Peyer's patch (tissue), 4 donors: Measurements from ENCODE around the gene NCR3LG1. TPM values are rescaled to one million over a fixed set of nuclear protein-coding genes. Genes with fewer than 3 reads are reported as not detected.
A peak's percentile ranks its signal among the peaks of the same experiment; 100 is the strongest.

ENCODE experiments used
- DNase-seq, 3 donors: peaks; one replicate each; pipeline ENCODE4 v3.0.0-alpha.2; 2017 to 2019
- H3K27ac ChIP-seq, 4 donors: fragments of 200-600 bp; sonication (generic); one replicate each; pipeline ENCODE4 v1.5.1; 2016 to 2019
- H3K27me3 ChIP-seq, 2 donors: fragments of 200-600 bp; sonication (generic); one replicate each; pipeline ENCODE4 v1.5.1; 2019
- H3K36me3 ChIP-seq, 3 donors: fragments of 200-600 bp; sonication (generic); one replicate each; pipeline ENCODE4 v1.5.1; 2016 to 2019
- H3K4me1 ChIP-seq, 4 donors: fragments of 200-600 bp; sonication (generic); one replicate each; pipeline ENCODE4 v1.5.1; 2016 to 2019
- H3K4me3 ChIP-seq, 4 donors: fragments of 200-600 bp; sonication (generic); 1 replicate in 3 of 4; 2 replicates in 1 of 4; pipeline ENCODE4 v1.5.1; 2016 to 2019; ENCODE audit warnings: mild to moderate bottlenecking in 1 of 4
- H3K9me3 ChIP-seq, 4 donors: fragments of 200-600 bp; sonication (generic); one replicate each; pipeline ENCODE4 v1.5.1; 2016 to 2019; ENCODE audit warnings: mild to moderate bottlenecking in 1 of 4
- CTCF ChIP-seq, 6 experiments: fragments of 450-650 bp in 4 of 6; fragments of 200-600 bp in 2 of 6; sonication (generic) in 1 of 6; IDR thresholded peaks; one replicate each; pipeline ENCODE4 v1.5.1; 2017 to 2019; ENCODE audit warnings: antibody characterized with exemption in 6 of 6, mild to moderate bottlenecking in 3 of 6, moderate library complexity in 1 of 6
- POLR2A ChIP-seq, 2 donors: fragments of 450-650 bp; IDR thresholded peaks; one replicate each; pipeline ENCODE4 v1.5.1; 2017; ENCODE audit warnings: antibody characterized with exemption in 2 of 2, mild to moderate bottlenecking in 2 of 2, moderate library complexity in 2 of 2
- total RNA-seq, 4 donors: library from RNA; depleted of rRNA; stranded (reverse); fragments of >200 nt; gene quantifications; one replicate each; pipeline ENCODE4 v1.1.0, GENCODE V29; 2016

The NCR3LG1 gene
- total RNA-seq, 4 donors from 2014 or later: 3.3 to 25.7 (median 15.0) TPM

- TF ChIP-seq CTCF (IDR thresholded peaks at IDR 0.05) (no peak), POLR2A (IDR thresholded peaks at IDR 0.05) (no peak)
- no peak for DNase-seq
Observed at GRCh38 chr11:17383461-17383860, 31.9 kb downstream of the NCR3LG1 start.

GRCh38 chr11:17384002-17384511, 32.5 kb downstream of the NCR3LG1 start:
- Histone ChIP-seq H3K36me3 (no peaks in the 10 kb centered on the region), H3K4me1 (peaks cover 0 to 5% (median 2%) of the 10 kb centered on the region in 4 donors), H3K9me3 (no peaks in the 10 kb centered on the region), H3K4me3 (no peak overlapping the region), H3K27me3 (no peaks in the 10 kb centered on the region), H3K27ac (no peak overlapping the region)
- DNase-seq: peak; percentile 53 to 90 (median 84)
- TF ChIP-seq POLR2A (IDR thresholded peaks at IDR 0.05) (no peak), CTCF (IDR thresholded peaks at IDR 0.05) (peak; percentile 72 to 93 (median 88))

More at GRCh38 chr11:17383461-17383860, 31.9 kb downstream of the NCR3LG1 start:
- no peaks in the 10 kb centered on the region for H3K9me3 ChIP-seq
- H3K27ac ChIP-seq: no peak overlapping the region
- no peaks in the 10 kb centered on the region for H3K27me3 ChIP-seq
- H3K4me3 ChIP-seq: no peak overlapping the region
- peaks cover 0 to 2% (median under 1%) of the 10 kb centered on the region in 4 donors for H3K4me1 ChIP-seq
- H3K36me3 ChIP-seq: peaks cover 0 to under 1% (median 0%) of the 10 kb centered on the region in 3 donors

- Histone ChIP-seq H3K9me3 (no peaks in the 10 kb centered on the region), H3K4me1 (peaks cover 0 to 9% (median 2%) of the 10 kb centered on the region in 4 donors), H3K4me3 (no peak overlapping the region), H3K27ac (no peak overlapping the region), H3K36me3 (no peaks in the 10 kb centered on the region), H3K27me3 (no peaks in the 10 kb centered on the region)
- no peak for TF ChIP-seq CTCF (IDR thresholded peaks at IDR 0.05)
- no peak for TF ChIP-seq POLR2A (IDR thresholded peaks at IDR 0.05)
- no peak for DNase-seq
Observed at GRCh38 chr11:17385492-17385891, 33.9 kb downstream of the NCR3LG1 start.

GRCh38 chr11:17385926-17386325, 34.3 kb downstream of the NCR3LG1 start:
- Histone ChIP-seq H3K4me1 (peaks cover 0 to 9% (median 2%) of the 10 kb centered on the region in 4 donors), H3K27me3 (no peaks in the 10 kb centered on the region), H3K36me3 (no peaks in the 10 kb centered on the region), H3K9me3 (no peaks in the 10 kb centered on the region), H3K4me3 (no peak overlapping the region), H3K27ac (no peak overlapping the region)
- DNase-seq: no peak
- TF ChIP-seq CTCF (IDR thresholded peaks at IDR 0.05): no peak
- TF ChIP-seq POLR2A (IDR thresholded peaks at IDR 0.05): no peak

GRCh38 chr11:17386331-17387084, 34.9 kb downstream of the NCR3LG1 start:
- TF ChIP-seq POLR2A (IDR thresholded peaks at IDR 0.05): no peak
- TF ChIP-seq CTCF (IDR thresholded peaks at IDR 0.05): peak in 4 of 6 experiments; percentile 51 to 68 (median 65)
- Histone ChIP-seq H3K9me3 (no peaks in the 10 kb centered on the region), H3K27ac (no peak overlapping the region), H3K4me3 (no peak overlapping the region), H3K36me3 (no peaks in the 10 kb centered on the region), H3K27me3 (no peaks in the 10 kb centered on the region), H3K4me1 (peaks cover 0 to 9% (median 2%) of the 10 kb centered on the region in 4 donors)
- peak; percentile 46 to 73 (median 54) for DNase-seq
